ENCODE measurements around the gene EYA4.

Gene EYA4, protein sequence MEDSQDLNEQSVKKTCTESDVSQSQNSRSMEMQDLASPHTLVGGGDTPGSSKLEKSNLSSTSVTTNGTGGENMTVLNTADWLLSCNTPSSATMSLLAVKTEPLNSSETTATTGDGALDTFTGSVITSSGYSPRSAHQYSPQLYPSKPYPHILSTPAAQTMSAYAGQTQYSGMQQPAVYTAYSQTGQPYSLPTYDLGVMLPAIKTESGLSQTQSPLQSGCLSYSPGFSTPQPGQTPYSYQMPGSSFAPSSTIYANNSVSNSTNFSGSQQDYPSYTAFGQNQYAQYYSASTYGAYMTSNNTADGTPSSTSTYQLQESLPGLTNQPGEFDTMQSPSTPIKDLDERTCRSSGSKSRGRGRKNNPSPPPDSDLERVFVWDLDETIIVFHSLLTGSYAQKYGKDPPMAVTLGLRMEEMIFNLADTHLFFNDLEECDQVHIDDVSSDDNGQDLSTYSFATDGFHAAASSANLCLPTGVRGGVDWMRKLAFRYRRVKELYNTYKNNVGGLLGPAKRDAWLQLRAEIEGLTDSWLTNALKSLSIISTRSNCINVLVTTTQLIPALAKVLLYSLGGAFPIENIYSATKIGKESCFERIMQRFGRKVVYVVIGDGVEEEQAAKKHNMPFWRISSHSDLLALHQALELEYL

DNA sequence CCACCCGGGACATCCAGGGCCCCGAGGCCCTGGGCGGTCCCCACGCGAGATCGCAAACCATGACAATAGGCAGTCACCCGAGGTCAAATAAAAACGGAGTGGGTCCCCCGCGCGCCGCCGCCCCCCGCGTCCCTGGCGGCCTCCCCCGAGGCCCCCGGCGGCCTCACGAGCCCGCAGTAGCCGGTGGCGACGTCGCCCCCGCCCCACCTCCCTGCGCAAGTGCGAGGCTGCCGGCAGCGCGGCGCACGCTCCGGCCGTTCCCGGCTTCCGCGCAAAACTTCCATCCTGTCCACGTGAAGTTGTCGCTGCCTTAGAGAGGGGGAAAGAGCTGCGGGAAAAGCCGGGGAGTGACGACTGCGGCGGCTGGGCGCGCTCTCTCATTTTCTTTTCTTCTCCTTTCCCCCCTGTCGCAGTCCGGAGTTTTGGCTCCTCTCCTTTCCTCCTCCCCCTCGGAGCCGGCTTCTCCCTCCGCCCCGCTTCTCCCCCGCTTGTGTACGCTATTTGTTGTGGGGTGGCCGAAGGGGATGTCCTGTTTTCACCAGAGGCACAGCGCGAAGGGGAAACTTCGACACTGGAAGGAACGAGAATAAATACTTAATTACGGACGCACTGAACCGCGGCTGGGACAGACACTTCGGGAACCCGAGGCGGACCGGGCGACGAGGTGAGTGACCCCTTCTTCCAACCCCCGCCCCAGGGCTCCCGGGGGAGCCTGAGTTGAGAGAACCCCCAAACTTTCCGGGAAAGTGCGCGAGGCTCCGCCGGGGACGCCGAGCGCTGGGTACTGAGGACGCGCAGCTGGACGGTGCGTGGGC, at the start of gene EYA4:
Gene EYA4, plus strand, starts transcription at position 272 of the 815 bp plus-strand sequence. CDS start 33,424 bp downstream, outside the sequence.
- Histone ChIP-seq H3K27me3 (ENCODE audit: insufficient read depth, low read length) (peaks cover 76% of the 10 kb centered on the region), H3K36me3 (ENCODE audit: insufficient read depth, low read depth, low read length) (no peaks in the 10 kb centered on the region), H3K4me3 (ENCODE audit: low read length) (peak within 1 kb of the TSS; percentile 77), H3K27ac (ENCODE audit: low read length) (no peak within 1 kb of the TSS), H3K4me1 (ENCODE audit: insufficient read depth, low read length) (peaks cover 7% of the 10 kb centered on the region; the same call in 1 of the 2 replicates), H3K9ac (ENCODE audit: low read depth, low read length) (no peak within 1 kb of the TSS), H3K9me3 (ENCODE audit: insufficient read depth, low read depth, low read length) (no peaks in the 10 kb centered on the region)

- Histone ChIP-seq H3K36me3 (ENCODE audit: insufficient read depth, low read depth, low read length) (no peaks in the 10 kb centered on the region), H3K27me3 (ENCODE audit: insufficient read depth, low read length) (no peaks in the 10 kb centered on the region), H3K27ac (ENCODE audit: low read length) (no peak overlapping the region), H3K9me3 (ENCODE audit: insufficient read depth, low read depth, low read length) (no peaks in the 10 kb centered on the region; the same call in 1 of the 2 replicates), H3K9ac (ENCODE audit: low read depth, low read length) (no peak overlapping the region), H3K4me1 (ENCODE audit: insufficient read depth, low read length) (peaks cover 9% of the 10 kb centered on the region), H3K4me3 (ENCODE audit: low read length) (no peak overlapping the region)
Measured at GRCh38 chr6:133193396-133193795, 47.8 kb upstream of the EYA4 start.

- H3K36me3 ChIP-seq (ENCODE audit: insufficient read depth, low read depth, low read length): no peaks in the 10 kb centered on the region
- H3K27me3 ChIP-seq (ENCODE audit: insufficient read depth, low read length): no peaks in the 10 kb centered on the region
- H3K9ac ChIP-seq (ENCODE audit: low read depth, low read length): no peak overlapping the region
- no peak overlapping the region for H3K4me3 ChIP-seq (ENCODE audit: low read length)
- H3K4me1 ChIP-seq (ENCODE audit: insufficient read depth, low read length): no peaks in the 10 kb centered on the region
- no peak overlapping the region for H3K27ac ChIP-seq (ENCODE audit: low read length)
- no peaks in the 10 kb centered on the region; the same call in 1 of the 2 replicates for H3K9me3 ChIP-seq (ENCODE audit: insufficient read depth, low read depth, low read length)
Measured at GRCh38 chr6:133198725-133199124, 42.4 kb upstream of the EYA4 start.

DNA sequence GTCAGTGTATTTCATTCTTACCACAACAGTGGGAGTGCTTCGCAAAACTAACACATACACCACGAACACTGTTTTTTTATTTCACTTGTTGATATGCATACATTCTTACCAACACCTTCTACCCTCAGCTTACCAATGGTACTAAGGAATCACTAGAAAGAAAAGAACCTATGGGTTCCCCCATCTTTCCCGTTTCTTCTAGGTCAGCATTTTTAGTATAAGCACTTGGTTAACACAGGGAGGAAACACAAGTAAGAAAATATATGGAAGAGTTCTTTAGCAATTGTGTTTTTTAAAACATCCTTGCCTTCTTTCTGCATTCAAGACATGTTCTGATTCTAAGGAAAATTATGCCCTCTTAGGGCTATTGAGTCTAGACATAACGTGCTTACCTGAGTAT, 39.9 kb upstream of the EYA4 start:
- no peaks in the 10 kb centered on the region for H3K36me3 ChIP-seq (ENCODE audit: insufficient read depth, low read depth, low read length)
- no peak overlapping the region for H3K4me3 ChIP-seq (ENCODE audit: low read length)
- H3K9me3 ChIP-seq (ENCODE audit: insufficient read depth, low read depth, low read length): no peaks in the 10 kb centered on the region
- no peaks in the 10 kb centered on the region for H3K4me1 ChIP-seq (ENCODE audit: insufficient read depth, low read length)
- H3K27me3 ChIP-seq (ENCODE audit: insufficient read depth, low read length): no peaks in the 10 kb centered on the region
- H3K9ac ChIP-seq (ENCODE audit: low read depth, low read length): no peak overlapping the region
- no peak overlapping the region for H3K27ac ChIP-seq (ENCODE audit: low read length)

DNA sequence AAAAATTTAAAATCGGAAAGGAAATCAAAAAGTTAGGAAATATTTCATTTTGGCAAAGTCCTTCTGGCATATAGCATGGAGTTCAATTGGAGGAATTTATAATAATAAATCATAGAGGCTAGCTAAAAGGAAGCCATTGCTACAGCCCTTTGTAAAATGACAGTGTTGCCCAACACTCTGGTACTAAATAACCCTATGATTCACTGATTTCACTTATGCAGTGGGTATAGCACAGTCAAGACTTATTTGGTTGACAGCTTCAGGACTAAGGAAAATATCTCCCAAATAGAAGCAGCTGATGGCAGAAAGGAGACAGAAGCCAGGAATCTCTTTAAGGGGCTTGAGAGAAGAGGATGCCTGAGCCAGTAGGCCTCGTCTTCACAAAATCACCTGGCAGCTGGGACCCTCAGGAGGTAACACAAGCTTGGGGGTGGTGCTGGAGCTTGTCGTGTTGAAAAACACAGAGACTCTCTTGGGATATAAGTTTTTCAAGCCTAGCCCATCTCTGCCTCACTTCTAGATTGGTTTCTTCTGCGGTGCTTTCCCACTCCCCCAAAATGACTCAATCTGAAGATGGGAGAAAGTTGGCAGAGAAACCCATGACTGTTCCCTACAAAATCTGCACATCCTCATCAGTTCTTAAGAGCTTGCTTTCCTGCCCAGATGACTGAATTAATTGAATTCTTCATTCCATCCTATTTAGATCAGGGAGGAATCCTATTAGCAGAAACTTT, 38.4 kb upstream of the EYA4 start:
- Histone ChIP-seq H3K27me3 (ENCODE audit: insufficient read depth, low read length) (no peaks in the 10 kb centered on the region), H3K4me3 (ENCODE audit: low read length) (no peak overlapping the region), H3K36me3 (ENCODE audit: insufficient read depth, low read depth, low read length) (no peaks in the 10 kb centered on the region), H3K9ac (ENCODE audit: low read depth, low read length) (no peak overlapping the region), H3K4me1 (ENCODE audit: insufficient read depth, low read length) (no peaks in the 10 kb centered on the region), H3K9me3 (ENCODE audit: insufficient read depth, low read depth, low read length) (no peaks in the 10 kb centered on the region), H3K27ac (ENCODE audit: low read length) (no peak overlapping the region)

DNA sequence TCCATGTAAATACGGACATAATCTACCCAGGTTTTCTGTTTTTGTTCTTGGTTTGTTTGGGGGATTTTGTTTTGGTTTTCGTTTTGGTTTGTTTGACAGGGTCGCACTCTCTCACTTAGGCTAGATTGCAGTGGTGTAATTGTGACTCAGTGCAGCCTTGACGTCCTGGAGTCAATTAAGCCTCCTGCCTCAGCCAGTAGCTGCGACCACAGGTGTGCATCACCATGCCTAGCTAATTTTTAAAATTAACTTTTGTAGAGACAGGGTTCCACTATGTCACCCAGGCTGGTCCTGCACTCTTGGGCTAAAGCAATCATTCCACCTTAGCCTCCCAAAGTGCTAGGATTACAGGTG, 37.8 kb upstream of the EYA4 start:
- H3K4me1 ChIP-seq (ENCODE audit: insufficient read depth, low read length): no peaks in the 10 kb centered on the region
- H3K9me3 ChIP-seq (ENCODE audit: insufficient read depth, low read depth, low read length): no peaks in the 10 kb centered on the region
- H3K36me3 ChIP-seq (ENCODE audit: insufficient read depth, low read depth, low read length): no peaks in the 10 kb centered on the region
- no peak overlapping the region for H3K27ac ChIP-seq (ENCODE audit: low read length)
- no peaks in the 10 kb centered on the region for H3K27me3 ChIP-seq (ENCODE audit: insufficient read depth, low read length)
- no peak overlapping the region for H3K4me3 ChIP-seq (ENCODE audit: low read length)
- H3K9ac ChIP-seq (ENCODE audit: low read depth, low read length): no peak overlapping the region

GRCh38 chr6:133205304-133205703, 35.9 kb upstream of the EYA4 start:
- Histone ChIP-seq H3K4me1 (ENCODE audit: insufficient read depth, low read length) (no peaks in the 10 kb centered on the region), H3K9me3 (ENCODE audit: insufficient read depth, low read depth, low read length) (peaks cover 4% of the 10 kb centered on the region; the same call in 1 of the 2 replicates), H3K27ac (ENCODE audit: low read length) (no peak overlapping the region), H3K36me3 (ENCODE audit: insufficient read depth, low read depth, low read length) (no peaks in the 10 kb centered on the region), H3K27me3 (ENCODE audit: insufficient read depth, low read length) (no peaks in the 10 kb centered on the region), H3K4me3 (ENCODE audit: low read length) (no peak overlapping the region), H3K9ac (ENCODE audit: low read depth, low read length) (no peak overlapping the region)

DNA sequence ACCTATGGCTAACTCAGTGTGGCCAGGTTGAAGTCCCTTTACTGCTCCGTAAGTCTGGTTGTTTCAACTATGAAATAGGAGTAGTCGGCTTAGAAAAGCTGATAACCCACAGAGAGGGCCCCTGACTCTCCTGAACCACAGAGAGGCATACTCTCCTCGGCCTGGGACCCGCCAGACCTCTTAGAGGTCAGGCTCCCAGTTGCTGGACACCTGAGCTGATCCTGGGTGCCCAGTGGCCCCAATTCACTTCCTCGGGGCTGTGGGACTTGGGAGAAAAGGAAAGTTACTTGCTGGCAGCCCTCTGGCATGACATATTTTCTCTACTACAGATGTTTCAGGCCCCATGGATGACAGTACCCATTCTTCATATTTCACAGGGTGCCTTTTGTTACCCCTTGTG, 34.2 kb upstream of the EYA4 start:
- Histone ChIP-seq H3K36me3 (ENCODE audit: insufficient read depth, low read depth, low read length) (no peaks in the 10 kb centered on the region), H3K4me1 (ENCODE audit: insufficient read depth, low read length) (no peaks in the 10 kb centered on the region), H3K27me3 (ENCODE audit: insufficient read depth, low read length) (no peaks in the 10 kb centered on the region), H3K27ac (ENCODE audit: low read length) (no peak overlapping the region), H3K4me3 (ENCODE audit: low read length) (no peak overlapping the region), H3K9ac (ENCODE audit: low read depth, low read length) (no peak overlapping the region), H3K9me3 (ENCODE audit: insufficient read depth, low read depth, low read length) (peaks cover 4% of the 10 kb centered on the region; the same call in 1 of the 2 replicates)

- Histone ChIP-seq H3K9me3 (ENCODE audit: insufficient read depth, low read depth, low read length) (peaks cover 4% of the 10 kb centered on the region; the same call in 1 of the 2 replicates), H3K27me3 (ENCODE audit: insufficient read depth, low read length) (no peaks in the 10 kb centered on the region), H3K27ac (ENCODE audit: low read length) (no peak overlapping the region), H3K4me1 (ENCODE audit: insufficient read depth, low read length) (no peaks in the 10 kb centered on the region), H3K9ac (ENCODE audit: low read depth, low read length) (no peak overlapping the region), H3K4me3 (ENCODE audit: low read length) (no peak overlapping the region), H3K36me3 (ENCODE audit: insufficient read depth, low read depth, low read length) (no peaks in the 10 kb centered on the region)
Measured at GRCh38 chr6:133207754-133208153, 33.4 kb upstream of the EYA4 start.

DNA sequence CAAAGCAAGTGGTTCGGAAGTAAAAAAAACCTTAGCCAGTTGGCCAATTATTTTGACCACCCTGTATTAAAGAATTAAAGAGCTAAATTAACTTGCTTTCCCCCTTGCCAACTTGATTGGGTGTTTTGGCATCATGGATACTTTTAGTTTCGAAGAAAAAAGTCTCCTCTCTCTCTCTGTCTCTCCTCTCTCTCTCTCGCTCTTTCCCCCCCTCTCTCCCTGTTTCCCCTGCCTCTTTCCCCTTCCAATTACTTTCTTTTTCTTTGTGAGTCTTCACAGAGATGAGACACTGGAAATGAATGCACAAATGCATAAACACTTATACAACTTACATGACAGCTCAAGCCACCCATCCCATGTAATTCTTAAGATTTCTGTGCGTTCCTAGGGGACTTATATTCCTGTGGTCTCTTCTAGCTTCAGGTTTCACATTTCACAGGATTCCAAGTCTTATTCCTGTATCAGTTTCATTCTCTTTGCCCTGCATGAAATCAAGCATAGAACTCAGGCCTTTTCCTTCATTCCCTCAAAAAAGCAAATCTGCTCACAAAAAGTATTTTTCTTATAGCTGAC, 32.9 kb upstream of the EYA4 start:
- Histone ChIP-seq H3K27me3 (ENCODE audit: insufficient read depth, low read length) (no peaks in the 10 kb centered on the region), H3K9ac (ENCODE audit: low read depth, low read length) (no peak overlapping the region), H3K36me3 (ENCODE audit: insufficient read depth, low read depth, low read length) (no peaks in the 10 kb centered on the region), H3K4me1 (ENCODE audit: insufficient read depth, low read length) (no peaks in the 10 kb centered on the region), H3K9me3 (ENCODE audit: insufficient read depth, low read depth, low read length) (peaks cover 4% of the 10 kb centered on the region; the same call in 1 of the 2 replicates), H3K27ac (ENCODE audit: low read length) (no peak overlapping the region), H3K4me3 (ENCODE audit: low read length) (no peak overlapping the region)

- no peaks in the 10 kb centered on the region for H3K27me3 ChIP-seq (ENCODE audit: insufficient read depth, low read length)
- no peak overlapping the region for H3K4me3 ChIP-seq (ENCODE audit: low read length)
- H3K9ac ChIP-seq (ENCODE audit: low read depth, low read length): no peak overlapping the region
- no peaks in the 10 kb centered on the region for H3K36me3 ChIP-seq (ENCODE audit: insufficient read depth, low read depth, low read length)
- peaks cover 4% of the 10 kb centered on the region; the same call in 1 of the 2 replicates for H3K9me3 ChIP-seq (ENCODE audit: insufficient read depth, low read depth, low read length)
- no peak overlapping the region for H3K27ac ChIP-seq (ENCODE audit: low read length)
- no peaks in the 10 kb centered on the region for H3K4me1 ChIP-seq (ENCODE audit: insufficient read depth, low read length)
Measured at GRCh38 chr6:133214267-133214666, 26.9 kb upstream of the EYA4 start.

All from iPS-20b (cell line).